Neural progenitor cell (in vitro differentiated cells): Measurements from ENCODE around the gene UCN.

ENCODE experiments used
- CTCF ChIP-seq: fragments of 200-600 bp; sonication (generic); IDR thresholded peaks from 2 replicates; pipeline ENCODE4 v1.5.1; 2017; ENCODE audit warnings: antibody characterized with exemption, mild to moderate bottlenecking
- EZH2 ChIP-seq: fragments of 200-600 bp; sonication (generic); IDR thresholded peaks from 2 replicates; pipeline ENCODE4 v1.6.1; 2017; ENCODE audit warnings: antibody characterized with exemption, mild to moderate bottlenecking, moderate library complexity
- EZH2phosphoT487 ChIP-seq: fragments of 200-600 bp; sonication (generic); IDR thresholded peaks from 2 replicates; pipeline ENCODE4 v1.6.1; 2017; ENCODE audit warnings: antibody characterized with exemption

GRCh38 chr2:27297195-27297594 lies 11.1 kb downstream of the UCN start:
- TF ChIP-seq CTCF: no peak
- TF ChIP-seq EZH2: no peak
- TF ChIP-seq EZH2phosphoT487: no peak
